GM20000 (cell line): ENCODE results near the gene ABL2.

ENCODE experiments used
- DNase-seq: peaks from one replicate; pipeline ENCODE4 v3.0.0; 2012; ENCODE audit warnings: low spot score
- TF ChIP-seq, protein P1 (sequence below): IDR thresholded peaks from 2 replicates; pipeline ENCODE4 v1.5.1; 2012; ENCODE audit warnings: mild to moderate bottlenecking, control low read depth; ENCODE audit errors: extremely low read depth, missing control alignments

The ABL2 gene

DNA sequence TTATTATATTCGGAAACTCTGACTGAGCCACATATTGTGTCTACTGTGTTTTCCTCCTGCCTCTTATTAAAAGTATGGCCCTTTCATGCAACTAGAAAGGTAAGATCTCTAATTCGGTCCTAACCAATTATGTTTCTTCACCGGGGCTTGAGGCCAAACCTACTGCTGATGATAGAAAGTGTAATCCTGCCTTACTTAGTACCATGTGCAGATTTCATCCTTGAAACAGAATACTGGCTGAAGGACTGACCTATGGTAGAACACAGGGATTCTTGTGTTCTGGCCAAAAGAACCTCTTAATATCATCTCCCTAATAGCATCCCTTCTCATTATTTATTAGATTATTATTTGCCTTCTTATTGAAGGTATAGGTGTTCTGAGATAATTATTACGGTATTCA is 75.0 kb downstream of the ABL2 start:
- TF ChIP-seq, protein P1, sequence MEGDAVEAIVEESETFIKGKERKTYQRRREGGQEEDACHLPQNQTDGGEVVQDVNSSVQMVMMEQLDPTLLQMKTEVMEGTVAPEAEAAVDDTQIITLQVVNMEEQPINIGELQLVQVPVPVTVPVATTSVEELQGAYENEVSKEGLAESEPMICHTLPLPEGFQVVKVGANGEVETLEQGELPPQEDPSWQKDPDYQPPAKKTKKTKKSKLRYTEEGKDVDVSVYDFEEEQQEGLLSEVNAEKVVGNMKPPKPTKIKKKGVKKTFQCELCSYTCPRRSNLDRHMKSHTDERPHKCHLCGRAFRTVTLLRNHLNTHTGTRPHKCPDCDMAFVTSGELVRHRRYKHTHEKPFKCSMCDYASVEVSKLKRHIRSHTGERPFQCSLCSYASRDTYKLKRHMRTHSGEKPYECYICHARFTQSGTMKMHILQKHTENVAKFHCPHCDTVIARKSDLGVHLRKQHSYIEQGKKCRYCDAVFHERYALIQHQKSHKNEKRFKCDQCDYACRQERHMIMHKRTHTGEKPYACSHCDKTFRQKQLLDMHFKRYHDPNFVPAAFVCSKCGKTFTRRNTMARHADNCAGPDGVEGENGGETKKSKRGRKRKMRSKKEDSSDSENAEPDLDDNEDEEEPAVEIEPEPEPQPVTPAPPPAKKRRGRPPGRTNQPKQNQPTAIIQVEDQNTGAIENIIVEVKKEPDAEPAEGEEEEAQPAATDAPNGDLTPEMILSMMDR: no peak
- DNase-seq: no peak

DNA sequence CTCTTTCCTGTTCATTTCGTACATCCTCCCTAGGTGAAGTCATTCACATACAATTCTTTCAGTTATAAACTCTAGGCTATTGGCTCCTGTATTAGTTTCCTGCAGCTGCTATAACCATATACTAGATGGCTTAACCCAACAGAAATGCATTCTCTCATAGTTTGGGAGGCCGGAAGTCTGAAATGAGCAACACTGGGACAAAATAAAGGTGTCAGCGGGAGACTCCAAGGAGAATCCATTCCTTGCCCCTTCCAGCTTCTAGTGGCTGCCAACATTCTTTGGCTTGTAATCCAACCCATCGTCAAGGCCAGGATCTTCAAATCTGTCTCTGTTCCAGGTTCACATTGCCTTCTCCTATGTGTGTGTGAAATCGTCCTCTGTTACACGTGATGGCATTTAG is 76.3 kb downstream of the ABL2 start:
- TF ChIP-seq, protein P1: no peak
- DNase-seq: no peak

DNA sequence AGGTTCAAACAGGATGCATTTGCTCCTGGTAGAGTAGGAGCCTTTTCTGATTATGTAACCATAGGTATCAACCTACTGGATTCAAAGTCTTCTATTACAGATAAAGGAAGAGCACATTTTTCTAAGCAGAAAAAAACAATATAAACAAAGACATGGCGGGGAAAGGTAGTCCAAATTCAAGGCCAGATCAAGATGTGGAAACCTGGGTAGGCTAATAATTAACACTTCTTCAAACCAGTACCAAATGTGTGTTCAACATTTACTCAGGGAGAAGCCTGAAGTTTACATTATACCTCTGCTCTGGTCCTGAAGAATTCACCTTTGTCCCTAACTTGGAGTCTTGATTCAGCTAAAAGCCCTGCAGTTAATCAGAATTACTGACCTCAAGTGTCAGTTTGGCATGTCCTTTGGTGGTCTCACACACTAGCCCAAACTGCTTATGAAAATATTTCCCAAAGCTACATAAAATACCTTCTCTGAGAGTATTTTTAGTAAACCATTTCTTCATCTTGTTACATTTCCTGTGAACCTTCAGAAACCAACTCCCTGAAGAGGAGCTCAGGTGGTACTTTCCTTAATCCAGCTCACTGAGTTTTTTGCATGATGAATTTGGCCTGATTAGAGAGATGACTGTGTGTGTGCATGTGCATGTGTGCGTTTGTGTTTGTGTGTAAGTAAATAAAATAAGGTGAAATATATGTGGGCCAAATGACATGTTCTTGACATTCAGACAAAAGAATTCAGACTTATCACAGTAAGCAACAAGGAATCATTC is 77.4 kb downstream of the ABL2 start:
- no peak for DNase-seq
- TF ChIP-seq, protein P1: no peak

DNA sequence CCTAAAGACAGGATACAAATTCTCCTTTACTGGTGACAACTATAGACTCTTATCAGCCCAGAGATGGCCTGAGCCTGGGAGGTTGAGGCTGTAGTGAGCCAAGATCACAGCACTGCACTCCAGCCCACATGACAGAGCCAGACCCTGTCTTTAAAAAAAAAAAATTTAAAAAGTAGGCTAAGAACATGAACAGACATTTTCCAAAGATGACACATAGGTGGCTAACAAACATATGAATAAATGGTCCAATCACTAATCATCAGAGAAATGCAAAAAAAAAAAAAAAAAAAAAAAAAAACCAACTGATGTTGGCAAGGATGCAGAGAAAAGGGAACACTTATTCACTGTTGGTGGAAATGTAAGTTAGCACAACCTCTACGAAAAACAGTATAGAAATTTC is 82.6 kb downstream of the ABL2 start:
- DNase-seq: no peak
- TF ChIP-seq, protein P1: no peak

DNA sequence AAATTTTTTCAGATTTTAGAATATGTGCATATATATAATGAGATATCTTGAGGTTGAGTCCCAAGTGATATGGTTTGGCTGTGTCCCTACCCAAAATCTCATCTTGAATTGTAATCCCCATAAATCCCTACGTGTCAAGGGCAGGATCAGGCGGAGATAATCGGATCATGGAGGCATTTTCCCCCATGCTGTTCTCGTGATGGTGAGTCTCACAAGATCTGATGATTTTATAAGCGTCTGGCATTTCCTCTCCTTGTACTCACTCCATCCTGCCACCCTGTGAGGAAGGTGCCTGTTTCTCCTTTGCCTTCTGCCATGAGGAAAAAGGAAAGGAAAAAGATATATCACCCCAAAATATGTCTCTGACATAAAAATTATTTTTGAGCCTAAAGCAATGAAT is 83.0 kb downstream of the ABL2 start:
- TF ChIP-seq, protein P1: no peak
- no peak for DNase-seq

DNA sequence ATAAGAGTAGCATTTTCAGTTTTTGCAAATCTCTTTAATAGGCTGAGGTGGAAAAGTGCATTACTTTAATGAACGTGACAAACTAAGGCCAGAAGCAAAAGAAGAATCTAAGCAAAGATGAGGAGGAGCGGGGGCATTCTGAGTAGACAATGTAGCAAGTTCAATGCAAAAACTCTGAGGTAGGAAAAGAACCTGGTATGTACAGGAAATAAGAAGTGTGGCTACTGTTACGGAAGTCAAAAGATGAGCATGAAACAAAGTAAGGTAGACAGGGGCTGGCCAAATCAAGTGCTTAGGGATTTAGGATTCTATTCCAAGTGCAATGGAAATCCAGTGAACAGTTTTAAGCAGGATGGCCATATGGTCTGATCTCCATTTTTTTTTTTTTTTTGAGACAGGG is 84.0 kb downstream of the ABL2 start:
- TF ChIP-seq, protein P1: no peak
- no peak for DNase-seq

- no peak for DNase-seq
- TF ChIP-seq, protein P1: no peak
Observed at GRCh38 chr1:179144626-179145025, 84.9 kb downstream of the ABL2 start.
